Suppressor macrophage treated with lipopolysaccharide for 1 hour (primary cell): Measurements from ENCODE around the gene EXOC4.
A peak's percentile ranks its signal among the peaks of the same experiment; 100 is the strongest.

Source experiments
- DNase-seq, 3 donors: peaks; one replicate each; pipeline ENCODE4 v3.0.0-alpha.2; 2020 to 2022

Gene EXOC4

GRCh38 chr7:133804127-133804526, 551.2 kb downstream of the EXOC4 start:
- DNase-seq, result no peak

DNA sequence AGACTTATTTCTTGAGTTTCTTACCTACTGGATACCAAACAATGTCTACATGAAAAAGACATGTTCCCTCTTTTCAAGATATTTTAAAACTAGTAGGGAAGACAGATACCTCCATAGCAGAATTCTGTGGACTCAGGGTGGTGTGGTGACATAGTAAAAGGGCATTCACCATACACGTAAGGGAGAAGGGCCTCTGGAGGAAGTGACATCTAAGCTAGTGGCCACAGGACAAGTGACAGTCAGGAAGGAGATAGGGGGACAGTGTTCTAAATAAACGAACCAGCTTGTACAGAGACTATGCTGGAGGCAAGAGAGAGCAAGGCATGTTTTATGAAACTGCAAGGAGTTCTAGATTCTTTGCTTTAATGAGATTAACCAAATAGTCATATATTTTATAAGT, 552.5 kb downstream of the EXOC4 start:
- DNase-seq, result no peak

- DNase-seq, result no peak
These were observed 555.0 kb downstream of the EXOC4 start for GRCh38 chr7:133807624-133808492.

GRCh38 chr7:133808493-133808866, 555.6 kb downstream of the EXOC4 start:
- DNase-seq, result no peak

DNA sequence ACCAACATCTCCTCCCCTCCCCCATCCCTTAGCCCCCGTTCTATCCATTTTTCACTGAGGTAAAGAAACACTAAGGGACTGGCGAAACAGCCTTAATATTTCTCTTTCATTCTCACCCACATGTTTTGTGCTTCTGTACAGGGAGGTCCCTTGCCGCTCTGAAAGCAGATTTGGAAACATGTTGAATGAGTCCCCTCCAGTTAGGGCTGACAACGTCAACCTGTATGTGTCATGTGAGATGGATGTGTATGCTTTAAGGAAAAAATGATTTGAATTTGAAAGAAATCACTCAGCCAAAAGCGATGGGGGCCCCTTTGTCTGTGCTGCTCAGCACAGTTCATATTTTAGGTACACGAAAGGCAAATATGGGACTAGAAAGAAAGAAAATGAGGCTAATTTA, 560.0 kb downstream of the EXOC4 start:
- no peak for DNase-seq

DNA sequence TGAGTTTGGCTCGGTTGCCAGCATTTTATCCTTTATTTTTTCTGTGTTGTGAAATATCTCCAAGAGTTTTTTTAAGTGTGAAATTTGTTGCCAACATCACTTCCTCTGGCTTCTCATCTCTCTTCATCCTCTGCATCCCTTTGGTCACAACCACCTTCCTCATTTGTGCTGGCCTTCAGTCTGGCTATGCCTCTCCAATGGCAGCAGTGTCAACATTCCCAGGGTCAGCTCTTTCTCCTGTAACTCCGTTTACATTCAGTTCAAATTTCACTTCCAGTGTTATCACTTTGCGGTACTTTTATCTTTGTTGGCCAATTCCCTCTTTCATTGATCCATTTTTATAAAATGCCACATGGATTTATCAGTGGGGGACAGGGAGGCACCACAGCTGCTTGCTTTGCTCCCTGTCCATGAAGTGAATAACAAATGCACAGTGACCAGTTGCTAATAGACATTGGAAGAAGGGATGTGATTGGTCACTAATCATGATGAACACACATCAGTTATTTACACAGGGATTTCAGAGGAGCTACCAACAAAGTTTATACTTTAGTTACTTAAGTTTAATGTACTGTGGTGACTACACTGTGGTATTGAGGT, 562.8 kb downstream of the EXOC4 start:
- DNase-seq, result no peak

DNA sequence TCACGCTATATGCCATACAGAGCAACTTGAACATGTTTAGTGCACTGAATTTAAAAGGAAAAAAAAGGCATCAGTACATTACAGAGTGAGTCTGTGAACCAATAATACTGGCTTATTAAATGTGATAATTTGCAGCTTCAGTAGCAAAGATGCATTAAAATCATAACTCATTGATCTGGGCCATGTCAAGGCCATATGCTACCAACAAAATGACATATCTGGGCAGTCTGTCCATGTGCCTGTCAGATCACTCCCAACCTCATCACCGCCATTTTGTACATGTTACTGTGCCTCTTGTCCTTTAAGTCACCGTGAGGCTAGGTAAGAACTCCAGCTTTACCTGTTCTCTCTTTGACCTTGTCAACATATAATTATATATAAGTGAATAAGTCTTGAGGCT, 566.8 kb downstream of the EXOC4 start:
- no peak for DNase-seq

DNA sequence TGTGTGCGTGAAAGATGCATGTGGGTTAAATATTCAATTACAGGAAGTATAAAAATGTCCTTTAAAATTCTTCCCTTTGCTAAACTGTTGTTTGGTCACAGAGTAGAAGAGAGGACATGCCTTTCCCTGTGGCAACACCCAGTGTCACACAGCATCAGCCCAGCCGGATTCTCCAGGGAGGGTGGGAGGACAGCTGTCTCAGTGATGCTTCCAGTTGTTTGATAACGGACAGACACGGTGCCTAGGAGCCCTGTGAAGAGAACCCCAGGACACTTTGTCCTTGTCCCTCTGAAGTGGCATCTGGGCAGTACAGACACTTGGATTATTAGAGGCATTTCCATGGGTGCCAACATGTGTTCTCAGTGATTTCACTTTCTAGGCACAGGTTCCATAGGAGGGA, 567.7 kb downstream of the EXOC4 start:
- DNase-seq, result no peak

DNA sequence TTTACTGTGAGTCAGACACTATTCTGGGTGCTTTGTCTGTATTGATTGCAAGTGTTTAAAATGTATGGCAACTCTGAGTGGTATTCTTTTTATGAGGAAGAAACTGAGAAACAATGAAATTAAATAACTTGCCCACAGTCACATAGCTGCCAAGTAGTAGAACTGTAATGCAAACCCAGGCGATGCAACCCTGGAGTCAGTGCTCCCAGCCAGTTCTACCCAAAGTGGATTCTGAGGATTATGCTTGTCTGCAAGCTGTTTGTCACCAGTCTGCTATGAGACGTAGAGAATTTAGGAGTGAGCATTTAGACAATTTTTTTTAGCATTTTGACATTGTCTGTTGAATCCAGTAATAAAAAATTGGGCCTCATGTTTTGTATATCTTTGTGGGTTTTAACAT, 568.3 kb downstream of the EXOC4 start:
- no peak for DNase-seq

GRCh38 chr7:133822001-133822641, 569.2 kb downstream of the EXOC4 start:
- no peak for DNase-seq

DNA sequence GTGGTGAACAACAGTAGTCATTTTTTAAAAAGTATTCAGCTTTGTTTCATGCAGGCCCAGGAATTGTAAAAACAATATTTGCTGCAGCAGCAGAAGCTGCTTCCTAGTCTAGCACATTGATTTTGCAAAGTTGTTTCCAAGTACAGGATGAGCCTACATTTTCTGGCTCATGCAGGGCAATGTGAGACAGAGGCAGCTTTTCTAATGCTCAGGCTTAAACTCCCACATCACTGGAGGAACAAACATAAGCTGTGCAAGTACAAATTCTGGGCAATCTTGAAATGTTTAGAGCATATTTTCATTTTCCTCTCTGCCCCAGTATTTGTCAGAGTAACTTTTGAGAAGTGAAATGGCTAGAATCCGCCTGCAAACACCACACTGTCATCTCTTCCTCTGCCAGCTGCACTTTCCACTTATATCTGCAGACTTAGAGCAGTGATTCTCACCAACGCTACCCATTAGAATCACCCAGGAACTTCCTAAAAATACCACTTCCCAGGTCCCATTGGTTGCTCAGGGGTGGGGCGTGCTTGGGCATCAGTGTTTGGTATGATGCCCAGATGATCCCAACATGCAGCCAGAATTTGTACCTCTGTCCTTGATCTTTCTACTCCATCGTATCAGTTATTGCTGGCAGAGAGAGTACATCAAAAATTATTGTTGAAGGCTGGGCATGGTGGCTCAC, 570.1 kb downstream of the EXOC4 start:
- DNase-seq, result no peak

DNA sequence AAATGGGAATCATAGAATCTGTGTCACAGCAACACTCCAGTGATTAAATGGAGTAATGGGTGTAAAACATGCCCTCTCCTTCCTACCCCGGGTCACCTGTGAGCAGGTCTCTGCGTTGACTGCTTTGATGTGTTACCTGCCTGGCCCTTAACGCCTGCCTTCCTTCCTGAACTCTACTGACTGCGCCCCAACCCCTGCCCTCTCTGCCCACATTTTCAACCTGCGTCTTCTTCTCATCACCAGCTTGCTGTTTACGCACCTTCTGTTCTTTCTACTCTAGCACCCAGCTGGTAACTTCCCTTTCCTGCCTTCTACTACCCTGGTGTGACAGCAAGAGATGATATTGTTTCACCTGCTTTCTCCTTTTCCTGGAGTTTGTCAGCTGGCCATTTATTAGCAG, 571.3 kb downstream of the EXOC4 start:
- no peak for DNase-seq

- peak in 1 of 3 donors; percentile 2 for DNase-seq
These were observed 575.1 kb downstream of the EXOC4 start for GRCh38 chr7:133827707-133828623.

GRCh38 chr7:133828906-133829305, 576.0 kb downstream of the EXOC4 start:
- DNase-seq, result no peak

GRCh38 chr7:133829336-133829897, 576.5 kb downstream of the EXOC4 start:
- no peak for DNase-seq

DNA sequence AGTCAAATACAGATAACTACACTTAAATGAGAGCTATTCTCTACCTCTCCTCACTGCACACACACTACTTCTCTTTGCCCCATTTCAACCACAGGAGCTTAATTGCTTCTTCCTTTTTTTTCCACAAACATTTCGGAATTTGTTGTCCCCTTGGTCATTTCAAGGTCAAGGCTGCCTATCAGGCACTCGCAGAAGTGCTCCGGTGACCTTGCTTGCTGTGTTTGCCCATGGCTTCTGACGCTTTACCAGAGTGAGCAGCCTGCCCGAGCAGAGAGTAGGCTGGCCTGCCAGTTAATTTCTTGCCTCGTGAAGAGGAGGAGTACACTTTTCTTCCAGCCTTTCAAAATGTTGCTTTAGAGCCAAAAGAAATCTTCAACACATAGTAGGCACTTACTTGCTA, 577.2 kb downstream of the EXOC4 start:
- DNase-seq, result no peak

GRCh38 chr7:133836666-133837065, 583.8 kb downstream of the EXOC4 start:
- DNase-seq, result no peak

GRCh38 chr7:133837224-133837623, 584.3 kb downstream of the EXOC4 start:
- no peak for DNase-seq

- DNase-seq, result no peak
These were observed 586.2 kb downstream of the EXOC4 start for GRCh38 chr7:133839121-133839520.

GRCh38 chr7:133843341-133843740, 590.5 kb downstream of the EXOC4 start:
- no peak for DNase-seq

DNA sequence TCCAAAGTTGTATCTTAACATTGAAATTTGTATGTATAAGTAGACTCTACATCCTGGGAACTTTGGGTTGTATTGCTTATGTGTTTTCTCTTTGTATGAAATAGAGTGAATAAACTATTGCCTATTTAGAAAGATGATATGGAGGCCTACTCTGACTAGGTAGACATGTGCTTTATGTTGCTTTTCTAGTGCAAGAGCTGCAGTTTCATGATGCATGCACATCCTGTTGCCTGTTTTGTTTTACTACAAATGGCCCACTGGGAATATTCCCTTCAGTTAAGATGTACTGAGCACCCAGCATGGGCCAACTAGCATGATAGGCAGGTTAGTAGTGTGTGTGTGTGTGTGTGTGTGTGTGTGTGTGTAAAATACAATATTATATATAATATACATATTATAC, 592.1 kb downstream of the EXOC4 start:
- no peak for DNase-seq
